HepG2 (cell line): ENCODE measurements around the gene OAS3. TPM values are rescaled to one million over a fixed set of nuclear protein-coding genes. Genes with fewer than 3 reads are reported as not detected.

Experiments used
- GATAD1 ChIP-seq: IDR thresholded peaks from 2 replicates; pipeline ENCODE4 v1.6.1; 2016; ENCODE audit warnings: missing genetic modification reagents, missing compliant biosample characterization
- POGZ ChIP-seq: sonication (generic); formaldehyde crosslinking; IDR thresholded peaks from 2 replicates; pipeline ENCODE4 v1.4.0; 2020; ENCODE audit warnings: mild to moderate bottlenecking, missing genetic modification reagents
- ZFYVE20 ChIP-seq: sonication (generic); formaldehyde crosslinking; IDR thresholded peaks from 2 replicates; pipeline ENCODE4 v1.8.0; 2023; ENCODE audit warnings: low read depth, mild to moderate bottlenecking, moderate library complexity, missing genetic modification reagents, borderline replicate concordance
- ZNF142 ChIP-seq: sonication (generic); formaldehyde crosslinking; IDR thresholded peaks from 2 replicates; pipeline ENCODE4 v1.4.0; 2020; ENCODE audit warnings: missing genetic modification reagents
- ZNF260 ChIP-seq: sonication (generic); formaldehyde crosslinking; IDR thresholded peaks from 2 replicates; pipeline ENCODE4 v1.4.0; 2020; ENCODE audit warnings: missing genetic modification reagents, low read depth, mild to moderate bottlenecking, borderline replicate concordance
- ZNF414 ChIP-seq: sonication (generic); formaldehyde crosslinking; IDR thresholded peaks from 2 replicates; pipeline ENCODE4 v1.5.0; 2020; ENCODE audit warnings: missing genetic modification reagents
- ZNF557 ChIP-seq: sonication (generic); formaldehyde crosslinking; IDR thresholded peaks from 2 replicates; pipeline ENCODE4 v1.4.0; 2020; ENCODE audit warnings: missing genetic modification reagents
- ZNF660 ChIP-seq: sonication (generic); formaldehyde crosslinking; IDR thresholded peaks from 2 replicates; pipeline ENCODE4 v1.5.1; 2020; ENCODE audit warnings: mild to moderate bottlenecking, low read depth, missing genetic modification reagents, borderline replicate concordance
- ZNF766 ChIP-seq: sonication (generic); formaldehyde crosslinking; IDR thresholded peaks from 2 replicates; pipeline ENCODE4 v1.5.0; 2020; ENCODE audit warnings: missing genetic modification reagents, borderline replicate concordance
- polyA plus RNA-seq, 8 experiments: library from polyadenylated mRNA; depleted of rRNA in 3 of 8; stranded (reverse) in 7 of 8; unstranded in 1 of 8; fragments of >200 nt; fragmentation: Illumina TruSeq in 4 of 8; extraction: Trizol in 4 of 8; gene quantifications; 2 replicates each; pipeline versions ENCODE4 v1.2.1 to v1.2.3, GENCODE V29; 2011 to 2016; ENCODE audit warnings: low read depth in 4 of 8, missing spikeins in 1 of 8, mixed read lengths in 1 of 8; ENCODE audit not compliant: insufficient read depth in 1 of 8
- total RNA-seq, 5 experiments: library from RNA; depleted of rRNA; stranded (reverse); fragments of >200 nt; fragmentation: Illumina TruSeq; extraction: Trizol; gene quantifications; 2 replicates each; pipeline ENCODE4 v1.2.3, GENCODE V29; 2016; ENCODE audit warnings: low read depth in 1 of 5
- TF ChIP-seq, protein P1 (sequence below), 2 experiments: IDR thresholded peaks; 2 replicates each; pipeline ENCODE4 v1.6.1; 2011 to 2012; ENCODE audit warnings: low read length in 2 of 2, borderline replicate concordance in 1 of 2, low read depth in 1 of 2, mild to moderate bottlenecking in 1 of 2, moderate library complexity in 1 of 2

OAS3 gene
- total and polyA plus RNA-seq, 2 of the 13 experiments (the other 11 are each of a cell fraction or from before 2014, with no cell fraction given) = 4.8 to 10.5 TPM

DNA sequence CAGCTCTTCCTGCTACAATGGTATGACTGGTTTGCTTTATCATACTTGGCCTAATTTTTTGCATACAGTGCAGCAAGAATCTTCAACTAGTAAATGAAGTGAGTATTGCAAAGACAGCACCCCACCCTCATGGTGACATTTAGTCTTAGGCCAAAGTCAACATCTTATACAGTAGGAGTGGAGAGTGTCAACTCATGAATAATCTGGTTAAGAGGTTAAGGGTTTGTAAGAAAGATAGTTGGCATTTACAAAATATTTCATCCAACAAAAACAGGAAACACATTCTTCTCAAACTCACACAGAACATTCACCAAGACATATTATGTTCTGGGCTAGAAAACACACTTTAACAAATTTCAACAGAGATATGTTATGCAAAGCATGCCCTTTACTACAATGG, 33.7 kb upstream of the OAS3 start (continued):
- no peak for TF ChIP-seq ZNF414 (CRISPR knock-in tag)
- no peak for TF ChIP-seq ZNF142 (CRISPR knock-in tag)
- no peak for TF ChIP-seq ZFYVE20 (CRISPR knock-in tag)
- TF ChIP-seq GATAD1 (CRISPR knock-in tag) = no peak
- no peak for TF ChIP-seq POGZ (CRISPR knock-in tag)
- TF ChIP-seq ZNF660 (CRISPR knock-in tag) = no peak
- TF ChIP-seq ZNF260 (CRISPR knock-in tag) = no peak
- TF ChIP-seq, protein P1, sequence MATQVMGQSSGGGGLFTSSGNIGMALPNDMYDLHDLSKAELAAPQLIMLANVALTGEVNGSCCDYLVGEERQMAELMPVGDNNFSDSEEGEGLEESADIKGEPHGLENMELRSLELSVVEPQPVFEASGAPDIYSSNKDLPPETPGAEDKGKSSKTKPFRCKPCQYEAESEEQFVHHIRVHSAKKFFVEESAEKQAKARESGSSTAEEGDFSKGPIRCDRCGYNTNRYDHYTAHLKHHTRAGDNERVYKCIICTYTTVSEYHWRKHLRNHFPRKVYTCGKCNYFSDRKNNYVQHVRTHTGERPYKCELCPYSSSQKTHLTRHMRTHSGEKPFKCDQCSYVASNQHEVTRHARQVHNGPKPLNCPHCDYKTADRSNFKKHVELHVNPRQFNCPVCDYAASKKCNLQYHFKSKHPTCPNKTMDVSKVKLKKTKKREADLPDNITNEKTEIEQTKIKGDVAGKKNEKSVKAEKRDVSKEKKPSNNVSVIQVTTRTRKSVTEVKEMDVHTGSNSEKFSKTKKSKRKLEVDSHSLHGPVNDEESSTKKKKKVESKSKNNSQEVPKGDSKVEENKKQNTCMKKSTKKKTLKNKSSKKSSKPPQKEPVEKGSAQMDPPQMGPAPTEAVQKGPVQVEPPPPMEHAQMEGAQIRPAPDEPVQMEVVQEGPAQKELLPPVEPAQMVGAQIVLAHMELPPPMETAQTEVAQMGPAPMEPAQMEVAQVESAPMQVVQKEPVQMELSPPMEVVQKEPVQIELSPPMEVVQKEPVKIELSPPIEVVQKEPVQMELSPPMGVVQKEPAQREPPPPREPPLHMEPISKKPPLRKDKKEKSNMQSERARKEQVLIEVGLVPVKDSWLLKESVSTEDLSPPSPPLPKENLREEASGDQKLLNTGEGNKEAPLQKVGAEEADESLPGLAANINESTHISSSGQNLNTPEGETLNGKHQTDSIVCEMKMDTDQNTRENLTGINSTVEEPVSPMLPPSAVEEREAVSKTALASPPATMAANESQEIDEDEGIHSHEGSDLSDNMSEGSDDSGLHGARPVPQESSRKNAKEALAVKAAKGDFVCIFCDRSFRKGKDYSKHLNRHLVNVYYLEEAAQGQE (IDR thresholded peaks at IDR 0.05; ENCODE audit: borderline replicate concordance in 1 of 2, low read depth in 1 of 2, low read length in 2 of 2) = no peak
- TF ChIP-seq ZNF766 (CRISPR knock-in tag) = no peak
- no peak for TF ChIP-seq ZNF557
